Lung microvascular endothelial cell (primary cell): Measurements from ENCODE around the gene RIPPLY3. TPM values are rescaled to one million over a fixed set of nuclear protein-coding genes. Genes with fewer than 3 reads are reported as not detected.

ENCODE experiments used
- DNase-seq, 2 donors: peaks; one replicate each; pipeline versions ENCODE4 v3.0.0 to v3.0.0-alpha.2; 2010; ENCODE audit warnings: low read depth in 2 of 2
- total RNA-seq: library from RNA; depleted of rRNA; stranded (reverse); fragments of >200 nt; gene quantifications from 2 replicates; pipeline ENCODE4 v1.2.1, GENCODE V29; 2014

Gene RIPPLY3, protein sequence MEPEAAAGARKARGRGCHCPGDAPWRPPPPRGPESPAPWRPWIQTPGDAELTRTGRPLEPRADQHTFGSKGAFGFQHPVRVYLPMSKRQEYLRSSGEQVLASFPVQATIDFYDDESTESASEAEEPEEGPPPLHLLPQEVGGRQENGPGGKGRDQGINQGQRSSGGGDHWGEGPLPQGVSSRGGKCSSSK
- not detected in 2 replicates for total RNA-seq

DNA sequence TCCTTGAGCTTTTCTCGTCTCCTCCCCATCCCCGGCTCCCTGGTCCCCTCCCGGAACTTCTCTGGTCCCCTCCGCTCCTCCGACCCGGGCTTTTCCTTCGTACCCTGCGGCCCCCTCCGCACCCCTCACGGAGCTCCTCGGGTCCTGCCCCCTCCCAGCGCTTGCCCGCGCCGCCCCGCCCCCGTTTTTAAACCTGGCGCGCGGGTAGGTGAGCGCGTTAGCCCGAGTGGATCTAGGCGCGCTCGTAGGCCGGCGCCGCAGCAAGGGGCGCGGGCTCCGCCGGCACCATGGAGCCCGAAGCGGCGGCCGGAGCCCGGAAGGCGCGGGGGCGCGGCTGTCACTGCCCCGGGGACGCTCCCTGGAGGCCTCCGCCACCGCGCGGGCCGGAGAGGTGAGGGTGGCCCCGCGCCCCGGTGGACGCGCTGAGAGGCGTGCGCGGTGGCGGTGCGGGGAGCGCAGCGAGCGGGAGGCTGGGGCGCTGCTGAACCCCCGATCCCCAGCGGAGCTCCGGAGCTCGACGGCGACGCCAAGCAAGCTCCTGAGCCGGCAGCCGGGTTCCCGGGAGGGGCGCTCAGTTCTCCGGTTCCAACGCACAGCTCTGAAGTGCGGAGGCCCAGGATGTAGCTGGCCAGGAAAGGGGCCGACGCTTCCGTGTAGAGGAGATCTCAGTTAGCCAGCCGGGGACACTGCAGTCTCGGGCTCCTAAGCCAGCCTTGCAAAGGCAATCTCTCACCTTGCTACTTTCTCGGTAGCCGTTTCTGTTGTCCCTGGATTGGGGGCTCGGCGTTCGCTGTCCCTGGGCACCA, at the start of gene RIPPLY3:
Gene RIPPLY3 (plus strand): TSS at position 217 of the 806 bp plus-strand sequence. CDS start 71 bp downstream, at position 288.
- DNase-seq: peak; percentile 3 to 12

DNA sequence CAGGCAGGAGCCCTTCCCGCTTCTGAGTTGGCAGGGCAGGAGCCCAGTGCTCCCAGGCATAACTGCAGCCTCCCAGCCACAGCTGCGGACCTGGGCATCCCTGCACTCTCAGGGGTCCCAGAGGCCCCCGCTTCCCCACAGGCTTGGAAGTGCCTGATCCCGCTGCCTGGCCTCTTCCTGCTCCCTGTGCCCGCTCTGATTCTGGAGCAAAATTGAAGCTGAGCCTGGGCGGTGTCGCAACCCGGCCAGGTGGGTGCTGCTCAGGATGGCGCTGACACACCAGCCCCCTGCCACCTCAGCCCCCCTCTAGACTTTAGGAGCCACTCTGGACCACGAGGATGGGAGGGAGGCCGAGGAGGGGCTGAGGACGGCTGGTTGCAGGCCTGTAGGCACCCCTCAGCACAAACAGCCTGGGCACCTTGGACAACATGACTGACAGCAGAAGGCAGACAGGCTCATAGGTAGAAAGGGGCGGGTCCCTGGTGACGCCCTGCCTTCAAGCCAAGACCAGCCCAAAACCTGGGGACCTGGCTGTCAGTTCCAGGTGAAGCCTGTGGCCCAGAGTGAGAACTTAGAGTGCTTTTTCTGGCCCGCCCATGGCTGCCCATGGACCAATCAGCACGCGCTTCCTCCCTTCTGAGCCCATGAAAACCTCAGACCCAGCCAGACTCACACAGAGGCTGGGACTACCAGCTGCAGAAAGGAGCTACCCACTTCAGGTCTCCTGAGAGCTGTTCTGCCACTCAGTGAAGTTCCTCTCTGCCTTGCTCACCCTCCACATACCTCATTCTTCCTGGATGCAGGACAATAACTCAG, 47.3 kb upstream of the RIPPLY3 start:
- no peak for DNase-seq

DNA sequence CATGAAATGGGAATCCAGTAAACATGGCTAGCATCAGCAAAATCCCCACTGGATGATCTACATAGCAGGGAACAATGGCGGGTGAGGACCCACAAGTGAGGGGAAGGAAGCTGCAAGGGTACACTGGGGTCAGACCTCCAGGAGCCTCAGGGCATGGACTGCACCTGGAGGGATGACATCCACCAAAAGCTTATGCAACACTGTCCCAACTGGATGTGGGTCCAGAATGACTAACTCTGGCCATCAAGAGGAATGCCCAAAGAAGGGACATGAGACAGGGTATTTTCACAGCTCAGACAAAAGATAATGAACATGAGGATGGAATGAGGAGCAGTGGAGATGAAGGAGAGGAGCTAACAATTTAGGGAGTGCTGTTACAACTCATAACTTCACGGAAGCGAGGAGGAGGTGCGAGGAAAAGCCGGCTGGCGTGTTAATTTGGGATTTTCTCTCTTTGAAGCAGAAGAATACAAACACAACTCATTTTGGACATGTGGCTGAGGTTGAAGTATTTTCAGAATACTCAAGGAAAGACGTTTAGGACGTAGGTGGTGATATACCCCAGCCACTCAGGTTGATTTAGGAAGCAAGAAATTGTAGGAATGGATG, 45.7 kb upstream of the RIPPLY3 start:
- DNase-seq: no peak

DNA sequence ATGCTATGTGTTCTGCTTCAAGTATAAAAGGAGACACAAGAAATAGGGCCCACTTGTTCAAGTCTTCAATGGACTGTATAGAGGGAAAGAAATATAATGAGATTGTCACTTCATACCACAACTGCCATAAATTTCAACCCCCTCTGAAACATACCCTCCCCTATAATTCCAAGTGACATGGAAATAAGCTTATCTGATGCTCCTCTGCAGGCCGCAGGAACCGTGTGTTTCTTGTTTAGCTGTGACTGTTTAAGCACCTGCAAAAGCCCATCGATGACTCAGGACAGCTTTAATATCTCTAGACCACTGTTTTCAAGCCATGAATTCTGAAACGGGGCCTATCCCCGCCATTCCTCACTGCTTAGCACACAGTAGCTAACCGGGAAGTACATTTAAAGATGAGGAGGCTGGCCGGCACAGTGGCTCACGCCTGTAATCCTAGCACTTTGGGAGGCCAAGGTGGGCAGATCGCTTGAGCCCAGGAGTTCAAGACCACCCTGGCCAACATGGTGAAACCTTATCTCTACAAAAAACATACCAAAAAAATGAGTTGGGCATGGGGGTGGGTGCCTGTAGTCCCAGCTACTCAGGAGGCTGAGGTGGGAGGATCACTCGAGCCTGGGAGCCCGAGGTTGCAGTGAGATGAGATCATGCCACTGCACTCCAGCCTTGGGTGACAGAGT, 44.3 kb upstream of the RIPPLY3 start:
- no peak for DNase-seq

DNA sequence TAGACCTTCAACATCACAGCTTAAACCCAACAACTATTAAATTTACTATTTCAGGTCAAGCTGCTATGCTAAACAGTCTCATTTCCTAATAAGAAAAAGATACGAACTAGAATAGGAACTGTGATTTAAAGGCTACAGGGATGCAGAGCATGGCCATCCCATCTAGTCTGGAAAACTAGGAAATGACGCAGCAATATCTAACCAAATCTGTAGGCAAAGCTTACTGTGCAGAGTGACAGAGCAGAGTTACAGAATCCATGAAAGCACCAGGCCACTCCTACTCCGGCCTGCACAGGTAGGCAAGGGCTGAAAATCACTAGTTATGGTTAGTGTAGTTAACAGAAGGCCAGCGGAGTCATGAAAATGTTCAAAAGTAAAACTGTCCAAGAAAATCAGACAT, 42.1 kb upstream of the RIPPLY3 start:
- DNase-seq: no peak

DNA sequence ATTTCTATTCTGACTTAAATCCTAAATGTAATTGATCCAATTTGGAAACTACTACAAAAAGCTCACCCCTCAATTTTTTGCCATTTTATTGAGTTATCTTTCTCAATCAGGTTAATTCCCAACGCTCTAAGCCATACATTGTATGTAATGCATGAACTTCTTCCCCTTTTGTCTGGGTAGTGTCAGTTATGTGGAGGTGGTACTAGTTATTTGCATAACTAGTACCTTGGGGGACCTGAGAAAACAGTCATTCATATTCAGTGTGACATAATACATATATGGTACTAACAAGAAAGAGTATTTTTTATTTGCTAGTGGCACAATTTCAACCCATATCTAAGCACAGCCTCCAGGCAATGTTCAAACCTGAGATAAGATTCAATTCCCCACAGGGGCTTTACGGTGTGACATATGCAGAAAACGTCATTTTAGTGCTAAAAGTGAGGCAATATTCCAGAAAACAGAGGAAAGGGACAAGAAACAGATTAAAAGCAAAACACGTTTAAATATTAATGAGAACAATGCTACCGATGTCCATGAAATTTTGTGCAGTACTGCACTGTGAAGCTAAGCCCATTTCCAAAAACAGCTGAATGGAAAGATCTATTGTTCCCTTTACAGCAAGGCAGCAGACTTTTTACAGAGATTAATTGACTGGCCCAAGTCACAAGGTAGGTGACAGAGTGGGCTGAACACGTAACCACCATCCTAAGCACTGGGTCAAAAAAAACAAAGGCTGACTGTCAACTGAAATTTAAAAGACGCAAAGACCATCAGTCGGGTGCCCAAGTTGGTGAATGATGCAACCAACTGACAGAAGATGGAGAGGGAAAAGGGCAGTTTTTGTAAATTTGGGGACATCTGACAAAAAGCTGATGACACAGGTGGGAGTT, 41.4 kb upstream of the RIPPLY3 start:
- DNase-seq: peak in 1 of 2 donors; percentile 28

DNA sequence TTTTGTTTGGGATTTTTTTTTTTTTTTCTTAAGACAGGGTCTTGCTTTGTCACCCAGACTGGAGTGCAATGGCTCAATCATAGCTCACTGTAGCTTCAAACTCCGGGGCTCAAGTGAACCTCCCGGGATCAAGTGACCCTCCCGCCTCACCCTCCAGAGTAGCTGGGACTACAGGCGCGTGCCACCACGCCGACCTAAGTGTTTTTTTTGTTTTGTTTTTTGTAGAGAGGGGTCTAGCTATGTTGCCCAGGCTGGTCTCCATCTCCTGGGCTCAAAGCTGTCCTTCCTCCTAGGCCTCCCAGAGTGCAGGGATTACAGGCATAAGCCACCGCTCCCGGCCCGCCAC, 40.8 kb upstream of the RIPPLY3 start:
- no peak for DNase-seq

DNA sequence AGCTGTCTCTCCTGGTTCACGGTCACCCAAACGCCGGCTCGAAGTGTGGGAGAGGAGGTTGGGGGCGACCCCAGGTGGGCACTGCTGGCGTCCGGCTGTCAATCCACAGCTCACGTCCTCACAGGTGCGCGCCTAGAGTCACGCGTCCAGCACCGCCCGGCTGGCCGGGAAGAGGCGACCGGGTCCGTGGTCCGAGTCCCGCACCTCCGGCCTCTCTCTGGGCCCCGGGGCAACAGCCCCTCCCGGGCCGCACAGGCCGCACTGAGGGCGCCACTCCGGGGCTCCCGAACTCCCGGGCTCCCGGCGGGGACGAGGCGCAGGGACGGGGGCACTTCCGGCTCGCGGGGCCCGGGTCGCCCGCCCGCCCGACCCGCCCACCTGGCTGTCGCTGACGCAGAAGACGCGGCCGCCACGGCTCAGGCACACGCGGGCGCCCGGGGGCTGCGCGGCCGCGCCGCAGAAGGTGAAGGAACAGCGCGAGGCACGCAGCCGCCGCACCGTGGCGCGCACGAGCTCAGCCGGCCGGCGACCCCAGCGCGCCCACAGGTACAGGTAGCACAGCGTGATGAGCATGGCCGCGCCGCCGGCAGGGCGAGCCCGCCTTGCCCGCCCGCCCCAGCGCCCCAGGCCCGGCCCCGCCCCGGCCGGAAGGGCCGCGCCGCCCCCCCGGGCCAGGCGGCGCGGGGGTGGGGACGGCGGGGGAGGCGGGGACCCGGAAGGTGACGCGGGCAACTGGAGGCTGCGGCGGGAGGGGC, 40.3 kb upstream of the RIPPLY3 start, which contains the start of gene HLCS:
Gene HLCS (minus strand): TSS at position 604 of the 755 bp plus-strand sequence. CDS start 31 bp downstream, at position 573.
- DNase-seq: peak; percentile 41 to 75

DNA sequence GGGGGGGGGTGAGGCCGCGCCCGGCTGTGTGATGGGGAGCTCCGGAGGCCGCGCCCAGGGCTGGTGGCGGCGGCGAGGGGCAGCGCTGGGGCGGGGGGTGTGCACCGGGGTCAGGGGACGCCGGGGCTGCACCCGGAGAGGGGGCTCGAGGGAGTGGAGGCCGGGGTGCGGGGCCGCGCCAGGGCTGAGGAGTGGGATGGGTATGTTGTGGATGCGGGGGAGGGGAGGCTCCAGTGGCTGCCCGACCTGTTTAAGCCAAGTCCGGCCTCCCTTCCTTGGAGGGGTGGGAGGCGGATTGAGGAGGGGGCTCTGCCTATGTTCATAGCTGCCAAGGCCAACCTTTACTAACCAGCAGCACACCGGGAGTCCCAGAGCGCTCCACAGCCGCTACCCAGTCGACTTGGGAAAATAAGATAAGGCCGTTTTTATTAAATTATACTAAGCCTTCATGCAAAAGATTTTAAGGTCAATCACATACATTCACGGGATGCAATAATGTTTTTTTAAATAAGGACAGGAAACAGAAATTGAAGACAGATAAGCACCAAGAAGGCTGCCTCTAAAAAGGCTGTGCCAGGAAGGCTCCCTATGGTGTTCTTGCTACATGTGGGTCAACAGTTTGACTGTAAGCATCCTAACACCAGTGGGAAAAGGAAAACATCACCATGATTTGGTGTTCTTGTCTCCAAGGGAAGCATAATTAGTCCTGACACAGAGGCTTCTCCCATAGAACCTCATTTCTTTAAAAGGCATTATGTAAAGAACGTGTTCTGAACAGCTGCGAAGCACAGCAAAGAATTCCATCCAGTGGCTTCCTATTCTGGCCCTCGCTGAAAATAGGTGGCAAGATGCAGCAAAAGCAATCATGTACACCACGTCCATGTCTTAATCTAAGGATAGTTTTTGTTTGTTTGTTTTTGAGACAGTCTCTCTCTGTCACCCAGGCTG, 39.4 kb upstream of the RIPPLY3 start:
- DNase-seq: peak; percentile 24 to 45

DNA sequence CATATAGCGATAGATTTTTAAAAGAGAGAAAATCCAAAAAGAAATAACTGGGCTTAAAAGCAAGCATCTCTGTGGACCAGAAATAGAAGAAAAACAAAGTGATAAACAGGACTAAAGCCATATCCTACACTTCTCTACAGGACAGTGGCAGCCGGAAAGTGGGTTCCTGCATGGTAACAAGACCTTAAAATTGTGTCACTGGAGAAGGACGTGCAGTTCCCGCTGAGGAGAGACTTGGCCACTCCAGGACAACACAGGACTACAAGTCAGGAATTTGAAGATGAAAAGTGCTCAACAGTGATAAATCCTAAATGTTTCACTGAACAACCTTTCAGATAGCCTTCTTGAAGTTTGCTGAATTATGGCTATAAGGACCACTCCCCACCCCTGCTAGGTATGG, 38.1 kb upstream of the RIPPLY3 start:
- DNase-seq: no peak

DNA sequence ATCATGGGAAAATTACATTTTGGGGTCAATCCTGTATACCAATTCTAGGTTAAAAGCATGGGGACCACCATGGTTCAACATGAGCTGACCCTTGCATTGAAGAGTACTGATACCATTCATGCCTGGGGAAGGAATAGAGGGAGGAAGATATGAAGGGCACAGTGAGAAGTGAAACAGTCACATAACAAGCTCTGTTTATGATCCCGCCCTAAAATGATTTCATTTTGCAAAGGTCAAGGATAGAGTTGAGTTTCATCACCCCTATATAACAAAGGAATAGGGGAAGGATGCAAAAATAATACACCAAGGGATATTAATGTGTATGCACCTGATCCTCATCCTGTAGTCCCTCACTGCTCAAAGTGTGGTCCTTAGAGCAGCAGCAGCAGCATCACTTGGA, 37.5 kb upstream of the RIPPLY3 start:
- no peak for DNase-seq

DNA sequence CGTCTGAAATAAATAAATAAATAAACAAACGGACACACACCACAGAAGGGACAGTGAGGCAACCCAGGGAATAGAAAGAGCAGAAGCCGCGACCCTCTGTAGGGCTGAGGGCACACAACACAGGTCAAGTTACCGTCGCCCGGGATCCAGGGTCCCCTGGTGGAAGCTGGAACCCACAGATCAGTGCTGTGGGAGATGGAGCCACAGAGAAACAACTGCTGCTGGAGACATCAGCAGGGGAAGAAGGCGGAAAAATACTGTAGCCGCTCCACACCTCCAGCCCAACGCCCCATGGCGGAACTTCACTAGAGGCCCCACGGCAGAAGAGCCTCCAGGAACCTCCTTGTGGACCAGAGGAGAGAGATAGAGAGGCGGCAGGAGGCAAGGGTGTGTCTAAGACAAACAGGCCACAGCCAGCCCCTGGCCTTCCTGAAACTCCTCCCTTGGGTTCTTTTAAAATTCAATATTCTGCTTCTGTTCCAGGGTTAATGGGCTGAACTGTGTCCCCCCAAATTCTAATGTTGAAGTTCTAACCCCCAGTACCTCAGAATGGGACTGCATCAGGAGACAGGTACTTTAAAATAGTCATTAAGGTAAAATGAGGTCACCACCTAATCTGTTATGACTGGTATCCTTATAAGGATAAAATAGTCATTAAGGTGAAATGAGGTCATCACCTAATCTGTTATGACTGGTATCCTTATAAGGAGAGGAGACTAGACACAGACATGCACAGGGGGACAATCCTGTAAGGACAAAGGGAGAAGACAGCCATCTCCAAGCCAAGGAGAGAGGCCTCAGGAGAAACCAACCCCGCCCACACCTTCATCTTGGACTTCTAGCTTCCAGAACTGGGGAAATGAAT, 32.3 kb upstream of the RIPPLY3 start:
- no peak for DNase-seq

DNA sequence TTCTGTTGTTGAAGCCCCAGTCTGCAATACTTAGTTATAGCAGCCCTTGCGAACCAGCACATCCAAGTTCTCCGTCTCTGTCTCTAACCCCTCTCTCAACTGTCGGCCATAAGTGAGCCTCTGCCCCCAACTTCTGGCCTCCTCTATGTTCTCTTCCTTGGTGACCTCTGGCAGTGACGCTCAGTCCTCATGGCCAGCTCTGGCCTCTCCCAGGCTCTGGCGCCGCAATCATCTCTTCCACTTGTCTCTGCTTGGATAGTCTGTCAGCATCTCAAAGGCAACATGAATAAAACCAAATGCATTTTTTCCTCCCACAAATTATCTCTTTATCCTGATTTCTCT, 31.7 kb upstream of the RIPPLY3 start:
- no peak for DNase-seq

DNA sequence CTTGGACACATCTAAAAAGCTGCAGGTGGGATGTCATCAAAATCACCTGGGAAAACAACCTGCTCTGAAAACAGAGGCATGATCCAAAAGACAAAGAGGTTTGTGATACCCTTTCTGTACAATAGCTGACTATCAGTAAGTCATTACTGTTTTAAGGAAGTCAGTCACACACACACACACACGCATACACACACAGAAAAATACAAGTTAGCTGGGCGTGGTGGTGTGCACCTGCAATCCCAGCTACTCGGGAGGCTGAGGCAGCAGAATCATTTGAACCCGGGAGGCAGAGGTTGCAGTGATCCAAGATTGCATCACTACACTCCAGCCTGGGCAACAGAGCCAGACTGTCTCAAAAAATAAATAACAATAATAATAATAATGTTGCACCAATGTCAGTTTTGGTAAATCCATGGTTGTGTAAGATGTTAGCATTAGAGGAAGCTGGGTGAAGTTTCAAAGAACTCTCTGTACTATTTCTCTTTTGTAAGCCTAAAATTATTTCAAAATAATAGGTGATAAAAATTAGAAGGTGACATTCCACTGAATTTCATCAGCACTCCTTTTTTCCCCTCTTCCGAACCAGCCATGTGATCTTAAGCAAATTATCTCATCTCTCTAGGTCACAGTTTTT, 30.2 kb upstream of the RIPPLY3 start:
- DNase-seq: no peak

DNA sequence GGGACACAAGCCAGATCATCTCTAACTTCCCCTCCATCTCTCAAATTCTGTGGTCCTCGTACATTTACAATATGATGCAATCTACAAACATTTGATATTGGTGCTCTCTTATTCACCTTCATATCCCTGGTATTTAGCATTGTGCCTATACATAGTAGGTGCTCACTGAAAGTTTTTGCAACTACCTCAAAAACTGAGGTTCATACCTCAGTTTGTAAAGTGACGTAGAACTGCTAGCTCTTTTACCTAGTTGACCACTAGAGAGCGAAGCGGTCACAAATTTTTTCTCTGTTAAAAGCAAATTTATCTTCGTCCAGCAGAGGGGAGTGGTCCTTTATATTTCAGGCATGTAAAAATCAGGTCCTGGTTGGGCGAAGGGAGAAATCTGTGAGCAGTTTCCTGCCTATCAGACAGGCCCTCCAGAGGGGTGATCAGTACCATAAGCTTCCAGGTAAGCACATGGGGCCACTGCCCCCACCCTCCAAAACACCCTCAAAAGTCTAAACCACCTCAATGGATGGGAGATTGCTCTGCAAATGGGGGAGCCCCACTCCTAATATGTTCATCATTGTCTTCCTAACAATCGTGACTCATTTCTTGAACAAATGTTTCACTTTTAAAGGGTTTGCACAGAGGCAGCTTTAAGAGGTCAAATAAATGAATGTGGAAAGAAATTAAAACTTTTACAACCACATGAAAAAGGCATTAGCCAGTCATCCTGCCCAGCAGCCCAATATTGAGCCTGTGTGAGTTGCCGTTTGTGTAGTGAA, 29.4 kb upstream of the RIPPLY3 start:
- DNase-seq: peak; percentile 81 to 90
